KMS-11 (cell line): ENCODE measurements around the gene OR8K3.

Source experiments
- H2AFZ ChIP-seq: fragments of 200-600 bp; sonication (generic); 2 replicates; pipeline ENCODE4 v1.6.1; 2016; ENCODE audit warnings: antibody characterized with exemption, mixed run types, low read depth
- H3K27ac ChIP-seq: fragments of 200-600 bp; sonication (generic); 2 replicates; pipeline ENCODE4 v1.6.1; 2016; ENCODE audit warnings: mild to moderate bottlenecking, mixed run types
- H3K27me3 ChIP-seq: fragments of 200-600 bp; sonication (generic); 2 replicates; pipeline ENCODE4 v1.6.1; 2017; ENCODE audit warnings: mild to moderate bottlenecking, low read depth, mixed run types, moderate library complexity; ENCODE audit not compliant: insufficient read depth
- H3K36me3 ChIP-seq: fragments of 200-600 bp; sonication (generic); 2 replicates; pipeline ENCODE4 v1.6.1; 2017; ENCODE audit warnings: mild to moderate bottlenecking, mixed run types; ENCODE audit not compliant: insufficient read depth
- H3K4me1 ChIP-seq: fragments of 200-600 bp; sonication (generic); 2 replicates; pipeline ENCODE4 v1.6.1; 2016; ENCODE audit warnings: mild to moderate bottlenecking, low read depth, mixed run types; ENCODE audit not compliant: poor library complexity, severe bottlenecking
- H3K4me2 ChIP-seq: fragments of 200-600 bp; sonication (generic); 2 replicates; pipeline ENCODE4 v1.7.0; 2016; ENCODE audit warnings: mild to moderate bottlenecking, mixed run types
- H3K4me3 ChIP-seq: fragments of 200-600 bp; sonication (generic); IDR thresholded peaks from 2 replicates; pipeline ENCODE4 v1.6.1; 2017; ENCODE audit warnings: low read depth, low read length, mixed read lengths; ENCODE audit not compliant: insufficient read depth
- H3K79me2 ChIP-seq: fragments of 200-600 bp; sonication (generic); 2 replicates; pipeline ENCODE4 v1.6.1; 2016; ENCODE audit warnings: low read depth, mixed run types; ENCODE audit not compliant: insufficient read depth
- H3K9ac ChIP-seq: fragments of 200-600 bp; sonication (generic); 2 replicates; pipeline ENCODE4 v1.6.1; 2016; ENCODE audit warnings: mild to moderate bottlenecking, mixed run types
- H4K20me1 ChIP-seq: fragments of 200-600 bp; sonication (generic); 2 replicates; pipeline ENCODE4 v1.6.1; 2016; ENCODE audit warnings: mild to moderate bottlenecking, mixed run types; ENCODE audit not compliant: insufficient read depth
- TF ChIP-seq, protein P1 (sequence below): fragments of 200-600 bp; sonication (generic); conservative IDR thresholded peaks from 2 replicates; pipeline ENCODE4 v1.6.1; 2017; ENCODE audit warnings: low read depth, mild to moderate bottlenecking, antibody characterized with exemption, low read length, moderate library complexity, mixed read lengths

Gene OR8K3

DNA sequence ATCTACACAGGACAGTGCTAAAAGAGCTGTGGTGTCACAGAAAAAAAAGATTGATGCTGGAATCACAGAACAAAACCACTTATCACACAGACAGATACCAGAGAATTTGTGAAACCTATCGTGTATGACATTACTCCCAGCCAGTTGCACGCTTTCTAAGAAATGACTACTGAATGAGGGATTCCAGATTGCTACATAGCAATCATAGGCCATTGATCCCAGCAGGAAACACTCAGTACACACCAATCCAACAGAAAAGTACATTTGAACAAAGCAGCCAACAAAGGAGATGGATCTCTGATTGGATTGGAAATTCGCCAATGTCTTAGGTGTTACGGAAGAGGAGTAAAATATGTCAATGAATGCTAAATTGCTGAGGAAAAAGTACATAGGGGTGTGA is 18.0 kb upstream of the OR8K3 start:
- no peak overlapping the region for H3K27ac ChIP-seq
- TF ChIP-seq, protein P1, sequence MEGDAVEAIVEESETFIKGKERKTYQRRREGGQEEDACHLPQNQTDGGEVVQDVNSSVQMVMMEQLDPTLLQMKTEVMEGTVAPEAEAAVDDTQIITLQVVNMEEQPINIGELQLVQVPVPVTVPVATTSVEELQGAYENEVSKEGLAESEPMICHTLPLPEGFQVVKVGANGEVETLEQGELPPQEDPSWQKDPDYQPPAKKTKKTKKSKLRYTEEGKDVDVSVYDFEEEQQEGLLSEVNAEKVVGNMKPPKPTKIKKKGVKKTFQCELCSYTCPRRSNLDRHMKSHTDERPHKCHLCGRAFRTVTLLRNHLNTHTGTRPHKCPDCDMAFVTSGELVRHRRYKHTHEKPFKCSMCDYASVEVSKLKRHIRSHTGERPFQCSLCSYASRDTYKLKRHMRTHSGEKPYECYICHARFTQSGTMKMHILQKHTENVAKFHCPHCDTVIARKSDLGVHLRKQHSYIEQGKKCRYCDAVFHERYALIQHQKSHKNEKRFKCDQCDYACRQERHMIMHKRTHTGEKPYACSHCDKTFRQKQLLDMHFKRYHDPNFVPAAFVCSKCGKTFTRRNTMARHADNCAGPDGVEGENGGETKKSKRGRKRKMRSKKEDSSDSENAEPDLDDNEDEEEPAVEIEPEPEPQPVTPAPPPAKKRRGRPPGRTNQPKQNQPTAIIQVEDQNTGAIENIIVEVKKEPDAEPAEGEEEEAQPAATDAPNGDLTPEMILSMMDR = no peak
- H3K79me2 ChIP-seq = no peaks in the 10 kb centered on the region
- H3K9ac ChIP-seq = no peak overlapping the region
- H3K4me1 ChIP-seq = no peaks in the 10 kb centered on the region
- H2AFZ ChIP-seq = no peak overlapping the region
- H4K20me1 ChIP-seq = no peaks in the 10 kb centered on the region
- H3K36me3 ChIP-seq = no peaks in the 10 kb centered on the region
- no peak overlapping the region for H3K4me2 ChIP-seq
- H3K27me3 ChIP-seq = no peaks in the 10 kb centered on the region
- H3K4me3 ChIP-seq = no peak overlapping the region

DNA sequence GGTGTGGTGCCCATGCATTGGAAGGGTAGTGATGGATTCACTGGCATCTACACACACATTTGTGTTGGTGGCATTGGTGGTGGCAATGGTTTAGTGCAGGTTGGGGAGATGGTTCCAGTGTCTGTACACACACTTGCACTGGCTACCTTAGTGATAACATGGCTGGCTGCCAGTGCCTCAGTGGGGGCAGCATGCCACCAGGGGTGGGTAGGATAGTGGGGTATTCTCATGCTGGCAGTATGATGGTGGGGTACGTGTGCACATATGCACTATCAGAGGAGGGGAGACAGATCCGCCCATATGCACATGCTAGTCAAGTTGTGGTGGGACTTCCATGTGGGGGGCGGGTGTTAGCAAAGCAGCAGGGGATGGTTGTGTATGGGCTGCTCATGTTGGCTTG is 7.1 kb upstream of the OR8K3 start:
- Histone ChIP-seq H3K27me3 (no peaks in the 10 kb centered on the region), H3K4me1 (no peaks in the 10 kb centered on the region), H3K27ac (no peak overlapping the region), H4K20me1 (no peaks in the 10 kb centered on the region), H3K9ac (no peak overlapping the region), H3K4me2 (no peak overlapping the region), H3K79me2 (no peaks in the 10 kb centered on the region), H3K36me3 (no peaks in the 10 kb centered on the region), H3K4me3 (no peak overlapping the region), H2AFZ (no peak overlapping the region)
- TF ChIP-seq, protein P1 = no peak

DNA sequence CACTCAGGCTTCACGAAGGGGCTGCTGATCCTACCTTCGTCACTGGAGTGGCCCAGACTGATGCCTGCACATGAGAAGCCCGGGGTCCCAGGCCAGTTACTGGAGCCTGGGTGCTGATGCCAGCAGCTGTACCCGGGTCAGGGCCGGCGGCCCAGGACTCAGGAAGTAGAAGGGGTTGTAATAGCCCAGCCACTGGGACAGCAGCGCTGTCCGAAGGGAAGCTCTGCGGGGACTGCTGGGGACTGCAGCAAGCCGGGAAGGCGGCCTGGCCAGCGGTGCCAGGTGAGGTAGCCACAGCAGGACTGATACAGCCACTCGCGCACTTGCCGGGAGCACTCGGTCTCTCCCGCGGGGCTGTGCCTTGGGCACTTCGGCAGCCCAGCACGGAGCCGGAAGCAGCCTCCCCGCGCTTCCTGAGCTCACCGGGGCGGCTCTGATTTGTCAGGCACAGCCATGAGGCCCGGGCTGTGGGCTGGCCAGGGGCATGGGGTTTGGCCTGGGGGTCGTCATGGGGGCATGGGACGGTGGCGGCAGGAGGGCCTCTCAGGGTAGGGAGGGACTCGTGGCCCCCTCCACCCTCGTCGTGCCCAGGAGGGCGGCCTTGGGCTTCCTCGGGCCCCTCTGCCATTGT is 17.0 kb downstream of the OR8K3 start:
- no peaks in the 10 kb centered on the region for H3K79me2 ChIP-seq
- no peaks in the 10 kb centered on the region for H3K27me3 ChIP-seq

DNA sequence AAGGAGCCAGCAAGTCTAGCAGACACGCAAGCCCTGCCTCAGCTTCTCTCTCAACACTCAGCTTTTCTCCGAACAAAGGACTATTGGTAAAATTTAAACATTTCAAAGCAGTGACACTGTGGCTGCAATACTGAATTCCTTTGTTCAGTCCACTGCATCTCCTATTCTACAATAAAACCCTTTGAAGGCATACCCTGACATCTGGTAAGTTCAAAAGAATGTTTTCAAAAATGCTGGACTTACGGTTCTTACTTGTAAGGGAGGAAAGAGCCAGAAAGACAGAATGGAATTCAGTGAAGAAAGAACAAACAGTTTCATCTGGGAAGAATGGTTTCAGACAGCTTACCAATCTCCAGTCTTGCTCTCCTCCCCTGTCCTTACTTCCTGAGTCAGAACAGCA is 18.2 kb downstream of the OR8K3 start:
- H2AFZ ChIP-seq = no peak overlapping the region
- H3K79me2 ChIP-seq = no peaks in the 10 kb centered on the region
- no peak overlapping the region for H3K27ac ChIP-seq
- H3K4me3 ChIP-seq = no peak overlapping the region
- TF ChIP-seq, protein P1 = no peak
- no peaks in the 10 kb centered on the region for H3K4me1 ChIP-seq
- H3K4me2 ChIP-seq = no peak overlapping the region
- H3K36me3 ChIP-seq = no peaks in the 10 kb centered on the region
- H3K9ac ChIP-seq = no peak overlapping the region
- H4K20me1 ChIP-seq = no peaks in the 10 kb centered on the region
- no peaks in the 10 kb centered on the region for H3K27me3 ChIP-seq

More for the DNA sequence above, 17.0 kb downstream of the OR8K3 start:
- Histone ChIP-seq H4K20me1 (no peaks in the 10 kb centered on the region), H3K9ac (no peak overlapping the region), H2AFZ (no peak overlapping the region), H3K36me3 (no peaks in the 10 kb centered on the region), H3K4me1 (no peaks in the 10 kb centered on the region), H3K4me3 (no peak overlapping the region), H3K27ac (no peak overlapping the region), H3K4me2 (no peak overlapping the region)
- TF ChIP-seq, protein P1 = no peak
